Endothelial cell (in vitro differentiated cells): ENCODE results near the gene KIF13A. TPM values are rescaled to one million over a fixed set of nuclear protein-coding genes. Genes with fewer than 3 reads are reported as not detected.

Experiments
- DNase-seq: peaks from one replicate; pipeline ENCODE4 v3.0.0; 2021; ENCODE audit warnings: low spot score
- H3K27ac Mint-ChIP-seq: one replicate; pipeline ENCODE4 v1.8.0; 2021; ENCODE audit warnings: mixed read lengths, inconsistent platforms; ENCODE audit not compliant: unreplicated experiment
- H3K27me3 Mint-ChIP-seq: one replicate; pipeline ENCODE4 v1.8.0; 2021; ENCODE audit warnings: mild to moderate bottlenecking, moderate library complexity, mixed read lengths, inconsistent platforms; ENCODE audit not compliant: unreplicated experiment
- H3K36me3 Mint-ChIP-seq: one replicate; pipeline ENCODE4 v1.8.0; 2021; ENCODE audit warnings: mild to moderate bottlenecking, low read depth, mixed read lengths, inconsistent platforms; ENCODE audit not compliant: unreplicated experiment
- H3K4me1 Mint-ChIP-seq: one replicate; pipeline ENCODE4 v1.8.0; 2021; ENCODE audit warnings: mild to moderate bottlenecking, mixed read lengths, inconsistent platforms; ENCODE audit not compliant: unreplicated experiment
- H3K4me3 Mint-ChIP-seq: one replicate; pipeline ENCODE4 v1.8.0; 2021; ENCODE audit warnings: mild to moderate bottlenecking, mixed read lengths, inconsistent platforms; ENCODE audit not compliant: unreplicated experiment
- H3K9me3 Mint-ChIP-seq: one replicate; pipeline ENCODE4 v1.8.0; 2021; ENCODE audit warnings: mixed read lengths, inconsistent platforms; ENCODE audit not compliant: unreplicated experiment
- total RNA-seq: library from RNA; stranded (reverse); fragmentation: NEBNext Ultra II Directional; extraction: Animal tissue kit (Norgen Biotek cat#: 25700); gene quantifications from one replicate; pipeline ENCODE4 v1.2.1, GENCODE V29; 2021; ENCODE audit not compliant: unreplicated experiment
- TF ChIP-seq, protein P1 (sequence below): fragments of 200-600 bp; sonication (generic); IDR thresholded peaks from one replicate; pipeline ENCODE4 v1.5.0; 2021; ENCODE audit warnings: antibody characterized with exemption; ENCODE audit not compliant: unreplicated experiment

The KIF13A gene
- total RNA-seq, 1 donor from 2014 or later: 139 TPM

DNA sequence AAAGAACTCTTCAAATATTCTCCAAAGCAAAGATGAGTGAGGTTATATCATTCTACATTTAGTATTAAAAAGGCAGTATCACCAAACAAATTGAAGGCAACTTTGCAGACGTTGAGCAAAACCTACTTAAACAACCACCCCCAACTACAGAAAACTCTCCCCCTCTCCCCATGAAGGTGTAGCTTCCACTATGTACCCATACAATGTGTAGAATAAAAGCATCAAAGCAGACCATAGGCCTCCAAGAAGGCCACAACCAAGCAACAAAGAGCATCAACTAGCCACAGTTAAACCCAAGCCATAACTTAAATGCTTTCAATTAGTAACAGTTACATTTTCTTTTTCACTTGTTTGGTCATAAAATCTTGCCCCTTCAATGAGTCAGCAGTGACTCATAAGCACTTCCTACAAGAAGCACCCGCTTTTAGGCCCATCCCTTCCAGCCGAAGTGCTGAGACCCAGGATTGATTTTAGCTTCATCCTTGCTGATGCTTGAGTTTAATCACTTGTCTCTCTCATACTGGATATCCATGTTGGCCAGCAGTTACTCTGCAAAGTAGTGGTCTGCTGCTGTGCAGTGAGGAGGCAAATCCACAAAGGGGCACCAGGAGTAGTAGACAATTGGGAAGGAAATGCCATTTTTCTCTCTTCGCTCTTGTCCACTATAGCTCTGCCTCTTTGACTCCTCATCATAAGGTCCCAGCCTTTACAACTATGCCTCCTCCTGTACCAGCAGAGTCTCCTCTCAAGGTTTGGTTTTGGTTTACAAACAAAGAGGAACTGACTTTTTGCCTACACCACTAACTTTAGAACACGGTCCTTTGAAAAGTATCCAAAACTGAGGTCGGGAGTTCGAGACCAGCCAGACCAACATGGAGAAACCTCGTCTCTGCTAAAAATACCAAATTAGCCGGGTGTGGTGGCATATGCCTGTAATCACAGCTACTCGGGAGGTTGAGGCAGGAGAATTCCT, 272.3 kb downstream of the KIF13A start:
- Mint-ChIP-seq H3K27ac (no peak overlapping the region), H3K36me3 (no peaks in the 10 kb centered on the region), H3K9me3 (no peaks in the 10 kb centered on the region), H3K4me3 (no peak overlapping the region), H3K4me1 (no peaks in the 10 kb centered on the region), H3K27me3 (no peaks in the 10 kb centered on the region)
- TF ChIP-seq, protein P1, sequence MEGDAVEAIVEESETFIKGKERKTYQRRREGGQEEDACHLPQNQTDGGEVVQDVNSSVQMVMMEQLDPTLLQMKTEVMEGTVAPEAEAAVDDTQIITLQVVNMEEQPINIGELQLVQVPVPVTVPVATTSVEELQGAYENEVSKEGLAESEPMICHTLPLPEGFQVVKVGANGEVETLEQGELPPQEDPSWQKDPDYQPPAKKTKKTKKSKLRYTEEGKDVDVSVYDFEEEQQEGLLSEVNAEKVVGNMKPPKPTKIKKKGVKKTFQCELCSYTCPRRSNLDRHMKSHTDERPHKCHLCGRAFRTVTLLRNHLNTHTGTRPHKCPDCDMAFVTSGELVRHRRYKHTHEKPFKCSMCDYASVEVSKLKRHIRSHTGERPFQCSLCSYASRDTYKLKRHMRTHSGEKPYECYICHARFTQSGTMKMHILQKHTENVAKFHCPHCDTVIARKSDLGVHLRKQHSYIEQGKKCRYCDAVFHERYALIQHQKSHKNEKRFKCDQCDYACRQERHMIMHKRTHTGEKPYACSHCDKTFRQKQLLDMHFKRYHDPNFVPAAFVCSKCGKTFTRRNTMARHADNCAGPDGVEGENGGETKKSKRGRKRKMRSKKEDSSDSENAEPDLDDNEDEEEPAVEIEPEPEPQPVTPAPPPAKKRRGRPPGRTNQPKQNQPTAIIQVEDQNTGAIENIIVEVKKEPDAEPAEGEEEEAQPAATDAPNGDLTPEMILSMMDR: no peak
- DNase-seq: no peak

GRCh38 chr6:17714177-17714576, 273.3 kb downstream of the KIF13A start:
- no peak for DNase-seq
- no peak overlapping the region for H3K4me3 Mint-ChIP-seq
- TF ChIP-seq, protein P1: no peak
- no peaks in the 10 kb centered on the region for H3K4me1 Mint-ChIP-seq
- H3K36me3 Mint-ChIP-seq: no peaks in the 10 kb centered on the region
- H3K27me3 Mint-ChIP-seq: no peaks in the 10 kb centered on the region
- no peak overlapping the region for H3K27ac Mint-ChIP-seq
- H3K9me3 Mint-ChIP-seq: no peaks in the 10 kb centered on the region

DNA sequence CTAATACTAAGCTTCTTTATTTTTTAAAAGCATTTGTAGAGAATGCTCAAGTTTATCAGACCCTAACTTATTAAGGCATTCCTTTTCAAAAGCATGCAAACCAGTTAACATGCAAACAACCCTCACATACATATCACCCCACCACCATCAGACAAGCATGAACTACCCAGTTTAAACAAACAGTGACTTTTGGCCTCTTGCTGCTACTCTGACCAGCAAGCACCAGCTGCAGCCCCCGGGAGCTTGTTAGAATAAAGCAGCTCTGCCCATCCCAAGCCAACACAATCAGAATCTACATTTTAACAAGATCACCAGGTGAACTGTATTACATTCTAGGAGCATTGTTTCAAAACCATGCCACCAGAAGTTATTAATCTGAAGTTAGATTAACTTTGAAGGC, 274.9 kb downstream of the KIF13A start:
- DNase-seq: no peak
- no peaks in the 10 kb centered on the region for H3K36me3 Mint-ChIP-seq
- H3K4me1 Mint-ChIP-seq: no peaks in the 10 kb centered on the region
- H3K9me3 Mint-ChIP-seq: no peaks in the 10 kb centered on the region
- no peak overlapping the region for H3K27ac Mint-ChIP-seq
- H3K27me3 Mint-ChIP-seq: peaks cover 1% of the 10 kb centered on the region
- no peak overlapping the region for H3K4me3 Mint-ChIP-seq
- TF ChIP-seq, protein P1: no peak

DNA sequence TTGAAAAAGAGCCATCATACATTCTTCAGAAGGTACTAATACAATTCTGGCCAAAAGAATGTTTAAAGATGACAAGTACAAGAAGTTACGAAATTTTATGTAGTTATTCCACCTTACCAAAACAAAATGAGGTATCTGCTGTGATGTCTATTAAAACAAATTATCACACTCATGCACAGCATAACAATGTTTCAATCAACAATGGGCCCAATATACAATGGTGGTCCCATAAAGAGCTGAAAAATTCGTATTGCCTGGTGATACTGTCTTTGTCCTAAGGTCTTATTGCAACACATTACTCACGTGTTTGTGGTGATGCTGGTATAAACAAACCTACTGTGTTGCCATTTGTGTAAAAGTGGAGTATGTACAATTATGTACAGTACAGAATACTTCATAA, 277.1 kb downstream of the KIF13A start:
- TF ChIP-seq, protein P1: no peak

GRCh38 chr6:17709476-17709875, 278.0 kb downstream of the KIF13A start:
- Mint-ChIP-seq H3K36me3 (peaks cover 9% of the 10 kb centered on the region), H3K4me3 (no peak overlapping the region), H3K4me1 (peaks cover 7% of the 10 kb centered on the region), H3K9me3 (no peaks in the 10 kb centered on the region), H3K27me3 (peaks cover 8% of the 10 kb centered on the region), H3K27ac (no peak overlapping the region)
- TF ChIP-seq, protein P1: no peak
- DNase-seq: no peak

More for the DNA sequence above, 277.1 kb downstream of the KIF13A start:
- Mint-ChIP-seq H3K27me3 (peaks cover 8% of the 10 kb centered on the region), H3K9me3 (no peaks in the 10 kb centered on the region), H3K4me3 (no peak overlapping the region), H3K36me3 (peaks cover 9% of the 10 kb centered on the region), H3K4me1 (peaks cover 7% of the 10 kb centered on the region), H3K27ac (no peak overlapping the region)
- no peak for DNase-seq
